Posterior cingulate gyrus (tissue), 11 donors: Measurements from ENCODE around the gene KIR2DL3.
A peak's percentile ranks its signal among the peaks of the same experiment; 100 is the strongest.
"Not testable (repeated sequence)": the region's sequence is repeated elsewhere in the genome, so short reads cannot be mapped to it uniquely, and the experiment has no call there.

ENCODE experiments used
- DNase-seq, 10 donors: peaks; one replicate each; pipeline versions ENCODE4 v3.0.0 to v3.0.0-alpha.2; 2020 to 2021; ENCODE audit warnings: mixed read lengths in 3 of 10
- intact Hi-C: fragments of 100-400 bp; cut with DNase I; formaldehyde crosslinking; loops from one replicate; pipeline ENCODE4 v1.15.1; 2023

KIR2DL3 gene

DNA sequence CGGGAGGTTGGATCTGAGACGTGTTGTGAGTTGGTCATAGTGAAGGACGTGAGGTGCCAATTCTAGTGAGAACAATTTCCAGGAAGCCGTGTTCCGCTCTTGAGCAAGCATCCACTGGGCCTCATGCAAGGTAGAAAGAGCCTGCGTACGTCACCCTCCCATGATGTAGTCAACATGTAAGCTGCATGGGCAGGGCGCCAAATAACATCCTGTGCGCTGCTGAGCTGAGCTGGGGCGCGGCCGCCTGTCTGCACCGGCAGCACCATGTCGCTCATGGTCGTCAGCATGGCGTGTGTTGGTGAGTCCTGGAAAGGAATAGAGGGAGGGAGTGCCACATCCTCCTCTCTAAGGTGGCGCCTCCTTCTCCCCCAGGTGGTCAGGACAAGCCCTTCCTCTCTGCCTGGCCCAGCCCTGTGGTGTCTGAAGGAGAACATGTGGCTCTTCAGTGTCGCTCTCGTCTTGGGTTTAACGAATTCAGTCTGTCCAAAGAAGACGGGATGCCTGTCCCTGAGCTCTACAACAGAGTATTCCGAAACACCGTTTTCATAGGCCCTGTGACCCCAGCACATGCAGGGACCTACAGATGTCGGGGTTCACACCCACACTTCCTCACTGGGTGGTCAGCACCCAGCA, 47.9 kb downstream of the KIR2DL3 start:
- not testable (repeated sequence) for DNase-seq

DNA sequence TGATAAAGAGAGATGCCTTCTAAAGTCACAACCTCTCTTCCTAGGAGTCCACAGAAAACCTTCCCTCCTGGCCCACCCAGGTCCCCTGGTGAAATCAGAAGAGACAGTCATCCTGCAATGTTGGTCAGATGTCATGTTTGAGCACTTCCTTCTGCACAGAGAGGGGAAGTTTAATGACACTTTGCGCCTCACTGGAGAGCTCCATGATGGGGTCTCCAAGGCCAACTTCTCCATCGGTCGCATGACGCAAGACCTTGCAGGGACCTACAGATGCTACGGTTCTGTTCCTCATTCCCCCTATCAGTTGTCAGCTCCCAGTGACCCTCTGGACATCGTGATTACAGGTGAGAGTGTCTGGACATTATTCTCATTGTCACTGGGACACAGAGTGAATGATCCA, 49.8 kb downstream of the KIR2DL3 start:
- intact Hi-C loops: not testable (repeated sequence)
- peak in 1 of 10 donors; percentile 16 for DNase-seq

More for the DNA sequence above, 47.9 kb downstream of the KIR2DL3 start:
- intact Hi-C loops: not testable (repeated sequence)

DNA sequence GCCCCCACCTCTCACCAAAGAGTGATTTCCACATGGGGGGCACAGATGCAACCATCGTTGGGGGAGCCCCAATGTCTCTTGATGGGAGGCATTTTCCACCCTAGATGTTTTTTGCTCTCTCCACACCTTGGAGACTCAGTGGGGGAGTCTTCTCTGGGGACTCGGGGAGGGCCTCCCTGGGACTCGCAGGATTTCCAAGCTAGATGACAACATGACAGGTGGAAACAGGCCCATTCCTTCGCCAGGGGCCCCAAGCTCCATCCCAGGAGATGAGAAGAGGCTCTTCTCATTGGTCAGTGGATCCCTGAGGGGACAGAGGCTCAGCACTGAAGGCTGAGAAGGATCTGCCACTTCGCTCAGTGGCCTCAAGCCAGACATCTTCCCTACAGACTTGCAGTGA, 52.4 kb downstream of the KIR2DL3 start:
- intact Hi-C loops: no loop called here
- DNase-seq: no peak

DNA sequence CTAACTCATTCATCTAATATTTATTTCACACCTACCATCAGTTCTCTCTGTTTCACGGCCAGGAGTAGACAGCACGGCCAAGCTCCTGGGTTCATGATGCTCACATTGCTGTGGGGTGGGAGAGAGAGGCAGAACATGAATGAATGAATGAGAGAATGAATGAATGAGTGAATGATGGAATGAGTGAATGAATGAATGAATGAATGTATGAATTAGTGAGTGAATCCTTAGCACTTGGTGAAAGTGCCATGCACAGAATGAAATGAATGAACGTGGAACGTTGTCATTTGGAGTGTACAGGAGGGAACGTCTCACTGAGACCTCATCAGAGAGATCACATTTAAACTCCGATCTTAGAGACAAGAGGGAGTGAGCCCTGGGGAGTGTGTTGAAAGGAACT, 53.2 kb downstream of the KIR2DL3 start:
- intact Hi-C loops: no loop called here
- DNase-seq: no peak

DNA sequence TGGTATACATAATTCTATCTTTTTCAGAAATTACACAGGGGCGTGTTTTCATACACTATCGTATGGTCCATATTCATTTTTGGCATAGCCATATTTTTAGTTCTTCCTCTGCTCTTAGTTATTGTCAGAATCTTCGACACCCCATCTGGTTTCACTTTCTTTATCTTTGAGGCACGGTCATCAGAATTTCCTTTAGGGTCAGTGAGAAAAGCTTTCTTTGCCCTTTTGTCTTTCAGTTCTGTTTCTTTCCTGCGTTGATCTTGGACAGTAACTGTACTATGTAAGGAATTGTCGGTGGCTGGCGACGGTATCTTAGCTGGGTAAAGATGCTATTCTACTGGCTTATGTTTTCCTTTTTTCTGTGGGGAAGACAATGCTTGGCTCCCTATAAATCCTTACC, 54.5 kb downstream of the KIR2DL3 start:
- no peak for DNase-seq
- intact Hi-C loops: no loop called here

DNA sequence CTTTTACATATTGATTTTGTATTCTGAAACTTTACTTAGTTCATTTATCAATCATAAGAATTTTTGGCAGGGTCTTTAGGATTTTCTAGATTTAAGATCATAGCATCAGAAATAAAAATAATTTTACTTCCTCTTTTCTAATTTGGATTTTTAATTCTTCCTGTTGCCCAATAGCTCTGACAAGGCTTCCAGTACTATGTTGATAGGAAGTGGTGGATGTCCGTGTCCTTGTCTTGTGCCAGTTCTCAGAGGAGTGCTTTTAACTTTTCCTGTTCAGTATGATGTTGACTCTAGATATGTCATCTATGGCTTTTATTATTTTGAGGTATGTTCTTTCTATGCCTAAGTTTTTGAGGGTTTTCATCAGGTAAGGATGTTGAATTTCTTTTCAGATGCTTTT, 57.4 kb downstream of the KIR2DL3 start:
- intact Hi-C loops: no loop called here
- no peak for DNase-seq
